GM10248 (cell line): ENCODE measurements around the gene RAVER1.
"Not testable (repeated sequence)": the region's sequence is repeated elsewhere in the genome, so short reads cannot be mapped to it uniquely, and the experiment has no call there.

Experiments used
- CTCF ChIA-PET: fragments of 300-600 bp; sonication (Branson Sonifier 250); formaldehyde crosslinking; extraction: SDS; loops from one replicate; lab custom pipeline; 2021; ENCODE audit warnings: antibody characterized with exemption; lab: Yijun Ruan, JAX
- POLR2A ChIA-PET: fragments of 350-650 bp; sonication (Branson Sonifier 250); formaldehyde crosslinking; extraction: SDS; loops from one replicate; lab custom pipeline; 2020; ENCODE audit warnings: antibody characterized with exemption; lab: Yijun Ruan, JAX
- DNase-seq: peaks from one replicate; pipeline ENCODE4 v3.0.0; 2012; ENCODE audit errors: extremely low spot score
- CTCF ChIP-seq: IDR thresholded peaks from 2 replicates; pipeline ENCODE4 v1.5.1; 2012; ENCODE audit warnings: mild to moderate bottlenecking, low read depth; ENCODE audit errors: extremely low read depth, missing control alignments, control extremely low read depth

Gene RAVER1

GRCh38 chr19:10332965-10333757 lies at the start of gene RAVER1:
Gene RAVER1, minus strand, starts transcription at chr19:10333529. Its CDS starts 22 bp downstream, at chr19:10333507.
- peak; percentile 100 for DNase-seq
- CTCF ChIA-PET = interaction anchor here (0.9 to 2.1 kb wide), 3 partner anchors 44 to 65 kb away, joined by 3 to 11 read pairs (median 3); partner anchors contain the start of gene ICAM5
- POLR2A ChIA-PET = interaction anchor here (0.6 to 1.4 kb wide), 5 partner anchors 17 to 106 kb away, joined by 3 to 6 read pairs (median 5); partner anchors contain the start of genes ICAM1 and ICAM5
- TF ChIP-seq CTCF = no peak

- ChIA-PET POLR2A (interaction anchor here (0.7 to 1.8 kb wide), 2 partner anchors 107 to 112 kb away, joined by 6 to 12 read pairs; partner anchors contain the start of gene ICAM1), CTCF (interaction anchor here (1.2 to 12.2 kb wide), 4 partner anchors 12 to 119 kb away, joined by 3 to 484 read pairs (median 3); partner anchors contain the start of gene ICAM1)
- DNase-seq = not testable (repeated sequence)
Observed at GRCh38 chr19:10383223-10383499, 49.8 kb upstream of the RAVER1 start.

- CTCF ChIA-PET = interaction anchor here (0.8 to 12.2 kb wide), 11 partner anchors 8 to 450 kb away, joined by 3 to 484 read pairs (median 3); partner anchors contain the start of gene ICAM1
- DNase-seq = peak; percentile 100
- POLR2A ChIA-PET = interaction anchor here (0.6 to 1.6 kb wide), 6 partner anchors 35 to 597 kb away, joined by 3 to 20 read pairs (median 5); partner anchors contain the start of genes ICAM1 and ICAM5
- TF ChIP-seq CTCF = no peak
Observed at GRCh38 chr19:10380313-10381102, 47.2 kb upstream of the RAVER1 start, which contains the start of gene TYK2. Gene TYK2, minus strand, starts transcription at chr19:10380572. Its CDS starts 2,166 bp downstream, at chr19:10378406.

GRCh38 chr19:10379880-10380312 lies 46.6 kb upstream of the RAVER1 start:
- ChIA-PET CTCF (interaction anchor here (0.8 to 12.2 kb wide), 12 partner anchors 9 to 449 kb away, joined by 3 to 484 read pairs (median 4); partner anchors contain the start of gene ICAM1), POLR2A (interaction anchor here (0.7 to 1.6 kb wide), 5 partner anchors 35 to 596 kb away, joined by 3 to 20 read pairs (median 5); partner anchors contain the start of genes ICAM1 and ICAM5)
- no peak for TF ChIP-seq CTCF
- DNase-seq = no peak

GRCh38 chr19:10378124-10378523 lies 44.8 kb upstream of the RAVER1 start:
- ChIA-PET POLR2A (no interaction called here), CTCF (interaction anchor here (1.8 to 12.2 kb wide), 3 partner anchors 11 to 447 kb away, joined by 4 to 484 read pairs (median 33); partner anchors contain the start of gene ICAM1)
- no peak for TF ChIP-seq CTCF

GRCh38 chr19:10377140-10377640 lies 43.9 kb upstream of the RAVER1 start:
- CTCF ChIA-PET = interaction anchor here (4.5 kb wide), 1 partner anchor 12 kb away, joined by 33 read pairs; no protein-coding TSS in a partner anchor
- POLR2A ChIA-PET, DNase-seq: not testable (repeated sequence)

More at GRCh38 chr19:10378124-10378523, 44.8 kb upstream of the RAVER1 start:
- no peak for DNase-seq

- no peak for DNase-seq
- no peak for TF ChIP-seq CTCF
- ChIA-PET POLR2A (interaction anchor here (0.7 kb wide), 1 partner anchor 419 kb away, joined by 3 read pairs; no protein-coding TSS in a partner anchor), CTCF (interaction anchor here (1.1 to 1.7 kb wide), 5 partner anchors 13 to 116 kb away, joined by 3 to 10 read pairs (median 4); partner anchors contain the start of gene CDC37)
Observed at GRCh38 chr19:10374931-10375330, 41.6 kb upstream of the RAVER1 start.
